ENCODE data around the gene P2RY14. TPM values are rescaled to one million over a fixed set of nuclear protein-coding genes. Genes with fewer than 3 reads are reported as not detected.

Gene P2RY14
- total and polyA plus RNA-seq, 2 donors (not counting 3 experiments of a cell fraction or from before 2014, with no cell fraction given), result not detected

- no TSS peak for BruUV-seq (replicated peaks)
- Histone ChIP-seq H3K9me3 (replicated peaks; ENCODE audit: control insufficient read depth, insufficient read depth, low read length) (no peaks in the 10 kb centered on the region), H3K36me3 (ENCODE audit: control insufficient read depth in 2 of 2, extremely low read depth in 1 of 2, insufficient read depth in 2 of 2, low read length in 2 of 2) (no peaks in the 10 kb centered on the region), H3K27me3 (ENCODE audit: control insufficient read depth in 2 of 2, insufficient read depth in 2 of 2, low read length in 2 of 2) (no peaks in the 10 kb centered on the region), H3K9me1 (replicated peaks; ENCODE audit: control insufficient read depth, extremely low read depth, insufficient read depth, low read length) (no peaks in the 10 kb centered on the region), H3K79me2 (ENCODE audit: control insufficient read depth, insufficient read depth, low read length) (no peaks in the 10 kb centered on the region), H4K20me1 (replicated peaks; ENCODE audit: control insufficient read depth, extremely low read depth, insufficient read depth, low read length) (no peaks in the 10 kb centered on the region), H3K27ac (ENCODE audit: insufficient read depth, low read depth, low read length) (no peak overlapping the region), H3K4me3 (replicated peaks in 1 of 3; ENCODE audit: insufficient read depth in 1 of 3, low read depth in 1 of 3, low read length in 3 of 3) (no peak overlapping the region), H3K4me2 (ENCODE audit: insufficient read depth, low read length) (no peak overlapping the region), H3K9ac (replicated peaks; ENCODE audit: extremely low read depth, insufficient read depth, low read length) (no peak overlapping the region), H2AFZ (ENCODE audit: low read depth, low read length) (no peak overlapping the region), H3K4me1 (ENCODE audit: control insufficient read depth, extremely low read depth, insufficient read depth, low read length) (no peaks in the 10 kb centered on the region)
- TF ChIP-seq POLR2A (IDR thresholded peaks at IDR 0.05; ENCODE audit: low read depth, low read length) (no peak), POLR2AphosphoS5 (IDR thresholded peaks at IDR 0.05; ENCODE audit: insufficient read depth, low read depth, low read length) (no peak), EZH2 (IDR thresholded peaks at IDR 0.05; ENCODE audit: borderline replicate concordance, low read depth, low read length, severe bottlenecking) (no peak), GATA2 (IDR thresholded peaks at IDR 0.05; ENCODE audit: insufficient read depth, insufficient read length, low read depth, low read length) (no peak), FOS (IDR thresholded peaks at IDR 0.05; ENCODE audit: borderline replicate concordance, insufficient read depth, low read length) (no peak), MYC (IDR thresholded peaks at IDR 0.05; ENCODE audit: low read depth, low read length) (no peak), MAX (IDR thresholded peaks at IDR 0.05; ENCODE audit: insufficient read depth, insufficient read length) (no peak), JUN (IDR thresholded peaks at IDR 0.05; ENCODE audit: borderline replicate concordance, insufficient read depth, insufficient read length, low read depth) (no peak)
- TF ChIP-seq, protein P1, sequence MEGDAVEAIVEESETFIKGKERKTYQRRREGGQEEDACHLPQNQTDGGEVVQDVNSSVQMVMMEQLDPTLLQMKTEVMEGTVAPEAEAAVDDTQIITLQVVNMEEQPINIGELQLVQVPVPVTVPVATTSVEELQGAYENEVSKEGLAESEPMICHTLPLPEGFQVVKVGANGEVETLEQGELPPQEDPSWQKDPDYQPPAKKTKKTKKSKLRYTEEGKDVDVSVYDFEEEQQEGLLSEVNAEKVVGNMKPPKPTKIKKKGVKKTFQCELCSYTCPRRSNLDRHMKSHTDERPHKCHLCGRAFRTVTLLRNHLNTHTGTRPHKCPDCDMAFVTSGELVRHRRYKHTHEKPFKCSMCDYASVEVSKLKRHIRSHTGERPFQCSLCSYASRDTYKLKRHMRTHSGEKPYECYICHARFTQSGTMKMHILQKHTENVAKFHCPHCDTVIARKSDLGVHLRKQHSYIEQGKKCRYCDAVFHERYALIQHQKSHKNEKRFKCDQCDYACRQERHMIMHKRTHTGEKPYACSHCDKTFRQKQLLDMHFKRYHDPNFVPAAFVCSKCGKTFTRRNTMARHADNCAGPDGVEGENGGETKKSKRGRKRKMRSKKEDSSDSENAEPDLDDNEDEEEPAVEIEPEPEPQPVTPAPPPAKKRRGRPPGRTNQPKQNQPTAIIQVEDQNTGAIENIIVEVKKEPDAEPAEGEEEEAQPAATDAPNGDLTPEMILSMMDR (IDR thresholded peaks at IDR 0.05; ENCODE audit: extremely low read depth in 1 of 2, insufficient read depth in 1 of 2, low read depth in 1 of 2, low read length in 2 of 2), result no peak
- intact Hi-C loops (cut with micrococcal nuclease), result no loop called here
- ChIA-PET CTCF (no interaction called here), POLR2A (no interaction called here)
- FAIRE-seq (no peak), DNase-seq (ENCODE audit: low read depth, low spot score) (no peak)
- dilution Hi-C loops (cut with MboI; ENCODE audit: extremely low pct_ligation_motif_present, low sequenced_read_pairs), result no loop called here
These were observed 87.2 kb downstream of the P2RY14 start for GRCh38 chr3:151191095-151191494.

Data from endothelial cell of umbilical vein (primary cell).